Stimulated activated CD4-positive, alpha-beta T cell treated with anti-CD3 and anti-CD28 coated beads, Interleukin-1b, Interleukin-23, amount 100 ng/mL, for 48 hours (primary cell): ENCODE results near the gene GPR84.

Source experiments
- DNase-seq: peaks from one replicate; pipeline ENCODE4 v3.0.0-alpha.2; 2020

The GPR84 gene

GRCh38 chr12:54373649-54374561 is 9.6 kb upstream of the GPR84 start:
- peak; percentile 17 for DNase-seq

GRCh38 chr12:54372113-54372806 is 8.0 kb upstream of the GPR84 start:
- no peak for DNase-seq

- DNase-seq, result no peak
Measured at GRCh38 chr12:54371328-54372112, 7.2 kb upstream of the GPR84 start.

- peak; percentile 11 for DNase-seq
Measured at GRCh38 chr12:54370171-54370730, 6.0 kb upstream of the GPR84 start.

DNA sequence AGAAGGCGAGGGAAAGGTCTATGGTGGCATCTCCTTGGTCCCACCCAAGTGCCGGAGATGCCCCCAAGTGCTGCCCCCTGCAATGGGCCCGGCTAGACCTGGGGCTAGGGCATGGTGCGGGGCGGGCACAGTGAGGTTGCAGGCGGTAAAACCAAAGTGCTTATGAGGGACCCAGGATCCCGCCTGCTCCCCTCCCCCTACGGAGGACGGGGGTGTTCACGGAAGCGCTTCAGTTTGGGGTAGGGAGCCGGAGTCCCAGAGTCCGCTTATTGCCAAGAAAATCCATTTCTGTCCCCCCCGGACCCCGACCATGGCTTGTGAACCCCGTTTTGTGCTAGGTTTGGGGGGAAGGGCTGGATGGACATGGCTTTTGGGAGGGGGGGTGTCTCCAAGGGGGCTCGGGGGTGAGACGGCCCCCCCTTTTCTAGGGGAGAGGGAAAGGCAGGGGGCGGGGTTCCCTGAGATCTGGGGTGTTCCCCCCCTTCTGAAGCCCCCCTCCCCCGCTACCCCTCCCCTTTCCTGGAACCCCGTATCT is 5.4 kb upstream of the GPR84 start:
- DNase-seq, result no peak

DNA sequence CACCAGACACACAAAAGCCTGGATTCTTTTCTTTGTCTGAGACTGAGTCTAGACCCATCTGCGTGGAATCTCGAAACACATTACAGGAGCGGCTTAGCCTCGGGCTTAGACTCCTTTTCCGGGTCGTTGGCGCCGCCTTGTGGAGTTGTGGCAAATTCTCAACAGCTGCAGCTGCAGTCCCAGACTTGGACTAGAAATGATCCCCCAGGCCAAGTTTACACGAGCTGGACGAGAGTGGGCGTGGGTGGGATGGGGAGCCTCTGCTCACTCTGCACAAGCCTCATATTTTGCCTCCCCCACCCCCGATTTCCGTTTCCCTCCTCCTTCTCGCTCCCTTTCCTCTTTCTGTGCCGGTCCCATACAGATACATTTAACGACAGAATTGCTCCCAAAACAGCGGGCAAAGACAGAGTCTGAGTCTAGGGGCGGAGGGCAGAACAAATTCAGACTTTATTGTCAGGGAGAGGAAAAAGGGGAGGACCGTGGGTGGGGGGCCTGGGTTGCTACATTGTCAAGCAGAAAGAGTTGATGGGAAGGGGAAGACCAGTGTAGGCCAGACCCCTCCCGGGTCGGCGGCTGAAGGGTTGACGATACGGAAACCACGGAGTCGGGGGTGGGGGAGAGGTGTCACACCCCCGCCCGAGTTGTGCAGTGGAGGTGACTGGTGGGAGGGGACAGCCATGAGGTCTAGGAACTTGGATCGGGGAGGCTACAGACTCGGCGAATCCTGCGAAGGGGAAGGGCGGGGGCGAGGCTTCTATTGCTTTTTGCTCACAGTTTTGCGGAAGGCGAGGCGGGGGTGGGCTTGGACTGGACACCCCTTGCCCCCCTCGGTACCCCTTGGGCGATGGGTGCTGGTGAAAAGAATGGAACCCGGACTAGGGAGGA is 4.7 kb upstream of the GPR84 start:
- DNase-seq, result peak; percentile 87

DNA sequence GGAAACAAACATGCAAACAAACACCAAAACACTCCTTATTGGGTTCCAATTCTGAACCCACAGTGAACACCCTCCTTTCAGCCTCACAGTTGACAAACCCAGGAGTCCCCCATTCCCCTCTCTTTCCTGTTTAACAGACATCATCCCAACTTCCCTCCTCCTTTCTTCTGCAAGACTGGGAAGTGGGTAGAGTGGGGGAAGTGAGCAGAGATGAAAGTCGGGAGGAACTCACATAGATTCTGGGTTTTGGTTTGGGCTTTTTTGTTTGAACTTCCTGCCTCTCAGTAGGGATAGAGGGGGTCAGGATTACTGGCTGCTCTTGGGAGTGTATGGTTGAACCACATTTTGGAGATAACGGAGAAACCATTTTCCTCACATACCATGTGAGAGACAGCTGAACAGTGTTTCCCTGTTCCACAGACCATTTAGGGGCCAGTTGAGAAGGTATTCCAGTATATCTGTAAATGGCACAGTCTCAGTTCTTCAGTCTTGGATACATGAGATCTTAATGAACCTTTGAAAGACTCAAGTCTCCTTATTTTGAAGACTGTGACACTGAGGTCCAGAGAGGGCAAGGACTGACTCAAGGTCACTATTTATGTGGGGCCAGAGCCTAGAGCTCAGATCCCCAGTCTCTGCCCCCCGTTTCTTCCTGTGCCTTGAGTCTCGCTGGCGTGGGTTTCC is 3.9 kb upstream of the GPR84 start:
- DNase-seq, result no peak

DNA sequence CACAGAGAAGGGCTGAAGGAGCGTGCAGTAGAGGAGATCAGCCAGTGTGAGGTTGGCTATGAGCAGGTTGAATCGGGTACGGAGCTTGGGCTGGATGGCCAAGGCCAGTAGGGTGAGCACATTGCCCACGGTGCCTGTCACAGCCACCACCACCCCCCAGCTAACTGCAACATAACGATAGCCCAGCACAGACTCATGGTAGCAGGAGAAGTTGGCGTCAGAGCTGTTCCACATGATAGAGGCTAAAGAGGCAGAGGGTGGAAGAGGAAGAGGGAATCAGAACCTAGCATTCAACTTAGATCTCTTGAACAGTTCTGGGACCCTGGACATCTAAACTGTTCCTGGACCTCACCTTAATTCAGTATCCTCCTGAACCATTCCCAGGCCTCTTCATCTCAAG is 668 bp downstream of the GPR84 start:
- DNase-seq, result no peak

GRCh38 chr12:54363047-54363446 is 1.2 kb downstream of the GPR84 start:
- no peak for DNase-seq

DNA sequence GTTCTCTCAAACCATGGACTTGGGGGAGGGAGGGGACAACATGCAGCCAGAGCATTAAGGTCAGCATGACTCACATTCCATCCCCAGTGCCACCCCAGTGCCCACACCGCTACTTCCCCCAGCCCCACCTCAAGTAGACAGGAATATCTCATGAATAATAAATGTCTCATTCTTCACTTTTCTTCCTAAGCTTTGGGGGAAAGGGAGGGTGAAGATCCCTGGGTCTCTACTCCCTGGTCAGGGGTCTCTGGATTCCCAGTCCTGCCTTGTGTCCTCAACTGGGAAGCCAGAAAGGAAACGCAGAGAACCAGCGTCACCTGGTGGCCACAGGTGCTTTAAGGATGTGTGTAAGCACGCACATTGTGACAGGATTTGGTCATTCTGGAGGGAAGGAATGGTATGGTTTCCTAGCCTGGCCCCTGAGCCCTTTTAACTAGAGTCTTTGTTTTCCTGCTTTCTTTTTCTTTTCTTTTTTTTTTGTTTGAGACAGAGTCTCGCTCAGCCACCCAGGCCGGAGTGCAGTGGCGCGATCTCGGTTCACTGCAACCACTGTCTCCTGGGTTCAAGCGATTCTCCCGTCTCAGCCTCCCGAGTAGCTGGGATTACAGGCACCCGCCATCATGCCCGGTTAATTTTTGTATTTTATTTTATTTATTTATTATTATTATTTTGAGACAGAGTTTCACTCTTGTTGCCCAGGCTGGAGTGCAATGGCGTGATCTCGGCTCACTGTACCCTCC is 3.4 kb downstream of the GPR84 start:
- DNase-seq, result peak; percentile 43

DNA sequence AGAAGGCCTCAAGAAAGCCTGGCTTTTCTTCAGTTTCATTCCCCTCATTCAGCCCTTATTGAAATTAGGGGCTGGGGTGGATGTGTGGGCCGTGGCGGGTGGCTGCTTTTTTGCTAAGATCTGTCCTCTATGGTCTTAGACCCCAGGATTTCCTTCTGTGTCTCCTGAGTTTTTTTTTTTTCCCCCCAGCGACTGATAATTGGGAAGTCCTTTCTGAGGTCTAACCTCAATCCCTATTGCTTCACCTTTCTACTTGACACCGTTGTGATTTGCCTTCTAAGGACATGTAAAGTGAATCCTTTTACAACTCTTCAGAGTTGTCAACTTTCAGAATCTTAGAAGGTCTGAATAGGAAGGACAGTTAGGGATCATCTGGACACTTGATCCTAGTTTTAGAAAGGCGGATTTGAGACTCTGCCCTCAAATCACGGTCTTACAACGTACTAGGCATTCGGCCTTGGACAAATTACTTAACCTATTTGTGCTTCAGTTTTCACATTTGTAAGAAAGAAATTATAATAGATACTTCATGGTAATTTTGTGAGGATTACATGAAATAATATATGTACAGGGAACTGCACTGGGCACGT is 4.4 kb downstream of the GPR84 start:
- DNase-seq, result no peak

GRCh38 chr12:54358945-54359761 is 5.1 kb downstream of the GPR84 start:
- DNase-seq, result peak; percentile 95

DNA sequence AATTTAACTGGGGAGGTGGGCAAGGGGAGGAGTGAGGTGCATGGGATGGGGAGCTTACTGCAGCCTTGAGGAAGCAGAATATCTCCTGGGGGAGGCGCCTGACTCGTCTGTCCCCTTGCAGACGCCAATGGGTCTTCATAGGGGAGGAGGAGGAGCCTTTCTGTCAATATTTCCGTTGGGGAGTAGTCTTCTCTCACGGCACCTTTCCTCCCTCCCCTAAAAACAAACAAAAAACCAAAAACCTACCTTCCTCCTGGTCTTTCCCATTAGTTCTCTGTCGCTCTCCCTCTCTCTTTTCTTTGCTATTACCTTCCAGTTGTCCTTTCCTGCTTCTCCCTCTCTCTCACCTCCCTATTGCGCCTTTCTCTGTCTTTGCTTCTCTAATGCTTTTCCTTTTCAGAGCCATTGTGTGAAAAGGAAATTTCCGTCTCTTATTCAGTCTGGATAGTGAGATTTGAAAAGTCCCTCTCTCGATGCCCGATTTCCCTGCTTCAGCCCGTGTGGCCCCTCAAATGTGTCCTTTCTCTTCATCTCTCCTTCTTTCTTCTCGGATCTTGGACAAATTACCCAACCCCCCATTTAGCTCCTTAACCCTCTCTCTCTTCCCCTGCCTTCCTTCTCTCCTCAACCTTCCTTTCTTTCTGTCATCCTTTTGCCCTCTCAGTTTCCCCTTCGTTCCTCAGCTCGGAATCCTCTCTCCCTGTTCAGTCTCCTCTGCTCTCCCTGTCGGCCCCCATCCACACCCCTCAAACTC is 5.9 kb downstream of the GPR84 start:
- DNase-seq, result peak; percentile 37

- no peak for DNase-seq
Measured at GRCh38 chr12:54357506-54358190, 6.6 kb downstream of the GPR84 start.

- no peak for DNase-seq
Measured at GRCh38 chr12:54356951-54357356, 7.3 kb downstream of the GPR84 start.

- no peak for DNase-seq
Measured at GRCh38 chr12:54356228-54356627, 8.1 kb downstream of the GPR84 start.

DNA sequence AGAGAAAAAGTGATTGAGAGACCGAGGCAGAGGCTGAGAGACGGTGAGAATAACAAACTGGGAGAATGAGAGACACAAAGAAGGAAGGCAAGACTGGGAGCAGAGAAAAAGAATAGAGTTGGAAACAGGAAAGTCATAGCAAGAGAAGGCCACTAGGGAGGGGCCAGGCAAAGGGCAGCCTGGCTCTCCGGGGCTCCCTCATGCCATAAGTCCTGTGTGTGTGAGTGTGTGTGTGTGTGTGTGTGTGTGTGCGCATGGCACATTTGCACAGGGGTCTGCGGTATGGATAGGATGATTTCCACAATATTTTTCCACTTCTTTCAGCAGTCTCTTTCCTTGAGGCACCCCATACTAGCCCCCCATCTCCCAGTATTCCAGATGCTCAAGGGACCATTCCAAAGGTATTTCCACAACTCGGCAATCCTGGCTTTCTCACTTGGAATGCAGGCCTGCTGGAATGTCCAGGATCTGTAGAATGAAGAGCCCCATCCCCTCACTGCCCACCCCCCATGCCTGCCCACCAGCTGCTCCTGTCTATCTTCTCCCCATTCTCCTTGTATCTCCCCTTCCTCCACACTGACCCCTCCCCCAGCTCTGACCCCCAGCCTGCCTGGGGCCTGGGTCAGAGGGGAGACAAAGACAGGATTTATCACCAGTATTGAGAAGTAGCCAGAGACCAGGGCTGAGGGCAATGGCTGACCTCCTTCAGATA is 9.0 kb downstream of the GPR84 start:
- DNase-seq, result no peak
